ENCODE data around the gene ZNF177. TPM values are rescaled to one million over a fixed set of nuclear protein-coding genes. Genes with fewer than 3 reads are reported as not detected.
A peak's percentile ranks its signal among the peaks of the same experiment; 100 is the strongest.
"Not testable (repeated sequence)": the region's sequence is repeated elsewhere in the genome, so short reads cannot be mapped to it uniquely, and the experiment has no call there.

The ZNF177 gene
- total RNA-seq, 1 experiment from 2014 or later: 1.4 TPM

GRCh38 chr19:9322201-9322600, 40.6 kb upstream of the ZNF177 start:
- H3K4me3 ChIP-seq (ENCODE audit: low read length); H3K79me2 ChIP-seq (ENCODE audit: low read length); H3K4me1 ChIP-seq (ENCODE audit: insufficient read depth, low read length); CTCF ChIA-PET; DNase-seq; H3K4me2 ChIP-seq (ENCODE audit: low read length); POLR2A ChIA-PET (ENCODE audit: unreplicated experiment); ATAC-seq; H3K9me2 ChIP-seq (replicated peaks; ENCODE audit: low read length); H4K20me1 ChIP-seq (ENCODE audit: low read length); H3F3A ChIP-seq (ENCODE audit: low read length, unreplicated experiment); BruUV-seq (replicated peaks); H3K27ac ChIP-seq (ENCODE audit: low read length); H3K9ac ChIP-seq (ENCODE audit: low read length); H2AFZ ChIP-seq (ENCODE audit: low read length); intact Hi-C loops (cut with micrococcal nuclease); H3K27me3 ChIP-seq (ENCODE audit: low read length): not testable (repeated sequence)
- H3K9me3 ChIP-seq (ENCODE audit: low read length): peaks cover 14% of the 10 kb centered on the region
- peaks cover 27% of the 10 kb centered on the region for H3K36me3 ChIP-seq (ENCODE audit: low read depth, low read length)

GRCh38 chr19:9323557-9323918, 39.3 kb upstream of the ZNF177 start:
- intact Hi-C loops (cut with micrococcal nuclease): no loop called here
- Histone ChIP-seq H3K27ac (ENCODE audit: low read length) (0 out of 2 replicates have a peak overlapping the region, but pooled peaks have one; percentile 6), H3K27me3 (ENCODE audit: low read length) (no peaks in the 10 kb centered on the region), H3K79me2 (ENCODE audit: low read length) (peaks cover 8% of the 10 kb centered on the region), H3K9me2 (replicated peaks; ENCODE audit: low read length) (no peaks in the 10 kb centered on the region), H3K4me2 (ENCODE audit: low read length) (peak overlapping the region; percentile 74), H3F3A (ENCODE audit: low read length, unreplicated experiment) (no peaks in the 10 kb centered on the region), H4K20me1 (ENCODE audit: low read length) (no peaks in the 10 kb centered on the region), H3K9me3 (ENCODE audit: low read length) (peaks cover 25% of the 10 kb centered on the region), H3K9ac (ENCODE audit: low read length) (peak overlapping the region; percentile 72; the same call in 1 of the 2 replicates), H3K36me3 (ENCODE audit: low read depth, low read length) (peaks cover 39% of the 10 kb centered on the region), H3K4me1 (ENCODE audit: insufficient read depth, low read length) (no peaks in the 10 kb centered on the region), H3K4me3 (ENCODE audit: low read length) (peak overlapping the region; percentile 67), H2AFZ (ENCODE audit: low read length) (peak overlapping the region; percentile 84)
- peak; percentile 66 for ATAC-seq
- TSS peak; percentile 69 for BruUV-seq (replicated peaks)
- CTCF ChIA-PET: interaction anchor here (0.6 kb wide), 1 partner anchor 503 kb away, joined by 5 read pairs; no protein-coding TSS in a partner anchor
- POLR2A ChIA-PET (ENCODE audit: unreplicated experiment): no interaction called here
- DNase-seq: peak; percentile 50
- TF ChIP-seq EZH2 (IDR thresholded peaks at IDR 0.05; ENCODE audit: low read length, unreplicated experiment): no peak
- no peak for TF ChIP-seq CTCF (conservative IDR thresholded peaks at IDR 0.05; ENCODE audit: low read depth, low read length)

GRCh38 chr19:9323919-9324583, 38.8 kb upstream of the ZNF177 start, which contains the start of gene ZNF559:
TSS of gene ZNF559 (plus strand) at chr19:9324179. CDS start at chr19:9338550, 14,371 bp downstream.
- H3F3A ChIP-seq (ENCODE audit: low read length, unreplicated experiment): no peaks in the 10 kb centered on the region
- H3K9me3 ChIP-seq (ENCODE audit: low read length): peaks cover 29% of the 10 kb centered on the region
- H3K79me2 ChIP-seq (ENCODE audit: low read length): peaks cover 8% of the 10 kb centered on the region
- intact Hi-C loops (cut with micrococcal nuclease): no loop called here
- ATAC-seq (peak; percentile 96), DNase-seq (peak; percentile 96)
- H3K36me3 ChIP-seq (ENCODE audit: low read depth, low read length): peaks cover 44% of the 10 kb centered on the region
- ChIA-PET CTCF (interaction anchor here (0.6 kb wide), 1 partner anchor 502 kb away, joined by 5 read pairs; no protein-coding TSS in a partner anchor), POLR2A (ENCODE audit: unreplicated experiment) (no interaction called here)
- no peaks in the 10 kb centered on the region for H3K4me1 ChIP-seq (ENCODE audit: insufficient read depth, low read length)
- BruUV-seq (replicated peaks): no TSS peak
- H3K27me3 ChIP-seq (ENCODE audit: low read length): no peaks in the 10 kb centered on the region
- peak within 1 kb of the TSS; percentile 9; the same call in 1 of the 2 replicates for H3K27ac ChIP-seq (ENCODE audit: low read length)
- no peaks in the 10 kb centered on the region for H3K9me2 ChIP-seq (replicated peaks; ENCODE audit: low read length)
- H3K4me3 ChIP-seq (ENCODE audit: low read length): peak within 1 kb of the TSS; percentile 67
- peak within 1 kb of the TSS; percentile 72 for H3K9ac ChIP-seq (ENCODE audit: low read length)
- TF ChIP-seq EZH2 (IDR thresholded peaks at IDR 0.05; ENCODE audit: low read length, unreplicated experiment) (no peak), CTCF (conservative IDR thresholded peaks at IDR 0.05; ENCODE audit: low read depth, low read length) (peak; percentile 38; the same call in 1 of the 2 replicates)
- no peaks in the 10 kb centered on the region for H4K20me1 ChIP-seq (ENCODE audit: low read length)
- peak within 1 kb of the TSS; percentile 74 for H3K4me2 ChIP-seq (ENCODE audit: low read length)
- peak within 1 kb of the TSS; percentile 84 for H2AFZ ChIP-seq (ENCODE audit: low read length)
